ENCODE measurements around the gene EME1.
A peak's percentile ranks its signal among the peaks of the same experiment; 100 is the strongest.

DNA sequence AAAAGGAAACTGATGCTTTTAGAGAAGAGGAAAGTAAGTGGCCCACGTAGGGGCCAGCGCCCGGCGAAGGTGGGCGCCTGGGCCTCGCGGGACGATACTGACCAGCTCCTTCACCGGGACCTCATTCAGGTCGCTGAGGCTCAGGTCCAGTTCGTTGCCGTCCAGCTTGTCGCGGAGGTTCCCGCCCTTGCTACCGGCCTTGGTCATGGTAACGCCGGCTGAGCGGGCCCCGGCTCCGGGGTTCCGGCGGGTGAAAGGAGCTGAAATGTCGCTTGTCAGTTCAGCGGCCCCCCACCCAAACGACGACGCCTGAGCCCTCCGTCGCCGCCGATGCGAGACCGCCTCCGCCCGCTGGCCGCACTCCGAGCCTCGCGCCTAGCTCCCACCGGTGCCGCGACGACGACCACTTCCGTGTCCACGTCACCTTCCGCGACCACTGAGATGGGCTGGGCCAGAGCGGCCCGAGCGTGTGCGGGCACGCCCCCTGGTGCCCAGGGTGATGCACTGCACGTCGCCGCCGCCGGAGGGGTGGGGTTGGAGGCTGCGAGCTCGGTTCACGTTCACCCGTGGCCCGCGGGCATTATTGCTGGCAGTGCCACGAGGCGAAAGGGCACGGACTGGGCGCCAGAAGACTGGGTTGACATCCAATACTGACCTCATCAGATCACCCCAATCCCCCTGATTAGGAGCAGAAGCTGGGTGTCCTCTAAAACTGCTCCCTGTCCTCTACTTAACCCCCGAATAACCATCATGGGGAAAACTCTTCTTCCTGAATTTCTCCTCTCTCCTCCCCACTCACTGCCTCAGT, 24.3 kb downstream of the EME1 start, which contains the start of gene LRRC59:
- peak; percentile 15 to 81 for TF ChIP-seq POLR2A (IDR thresholded peaks at IDR 0.05)
- TF ChIP-seq, protein P1, sequence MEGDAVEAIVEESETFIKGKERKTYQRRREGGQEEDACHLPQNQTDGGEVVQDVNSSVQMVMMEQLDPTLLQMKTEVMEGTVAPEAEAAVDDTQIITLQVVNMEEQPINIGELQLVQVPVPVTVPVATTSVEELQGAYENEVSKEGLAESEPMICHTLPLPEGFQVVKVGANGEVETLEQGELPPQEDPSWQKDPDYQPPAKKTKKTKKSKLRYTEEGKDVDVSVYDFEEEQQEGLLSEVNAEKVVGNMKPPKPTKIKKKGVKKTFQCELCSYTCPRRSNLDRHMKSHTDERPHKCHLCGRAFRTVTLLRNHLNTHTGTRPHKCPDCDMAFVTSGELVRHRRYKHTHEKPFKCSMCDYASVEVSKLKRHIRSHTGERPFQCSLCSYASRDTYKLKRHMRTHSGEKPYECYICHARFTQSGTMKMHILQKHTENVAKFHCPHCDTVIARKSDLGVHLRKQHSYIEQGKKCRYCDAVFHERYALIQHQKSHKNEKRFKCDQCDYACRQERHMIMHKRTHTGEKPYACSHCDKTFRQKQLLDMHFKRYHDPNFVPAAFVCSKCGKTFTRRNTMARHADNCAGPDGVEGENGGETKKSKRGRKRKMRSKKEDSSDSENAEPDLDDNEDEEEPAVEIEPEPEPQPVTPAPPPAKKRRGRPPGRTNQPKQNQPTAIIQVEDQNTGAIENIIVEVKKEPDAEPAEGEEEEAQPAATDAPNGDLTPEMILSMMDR (IDR thresholded peaks at IDR 0.05) = peak; percentile 95 to 99 (median 96)

All from uterus (tissue), 2 donors.